Natural killer cell (primary cell): ENCODE results near the gene TOMM40. TPM values are rescaled to one million over a fixed set of nuclear protein-coding genes. Genes with fewer than 3 reads are reported as not detected.

ENCODE experiments used
- ATAC-seq, 3 donors: fragments of 150-1000 bp in 2 of 3; fragments of 200-7000 bp in 1 of 3; cut with Tn5 transposase; 1 replicate in 1 of 3; 2 replicates in 2 of 3; pipeline ENCODE4 v1.10.0; 2021; ENCODE audit warnings: mild to moderate bottlenecking in 2 of 3, moderate library complexity in 2 of 3
- DNase-seq, 2 donors: peaks; one replicate each; pipeline versions ENCODE4 v3.0.0 to v3.0.0-alpha.2; 2013 to 2021; ENCODE audit warnings: mixed read lengths in 1 of 2
- H3K27ac ChIP-seq: one replicate; pipeline ENCODE4 v1.5.1; 2013; ENCODE audit warnings: mild to moderate bottlenecking, low read length
- H3K27me3 ChIP-seq: one replicate; pipeline ENCODE4 v1.6.1; 2013; ENCODE audit warnings: low read length; ENCODE audit not compliant: control insufficient read depth, insufficient read depth
- H3K36me3 ChIP-seq: one replicate; pipeline ENCODE4 v1.6.1; 2013; ENCODE audit warnings: low read length; ENCODE audit not compliant: control insufficient read depth, insufficient read depth
- H3K4me1 ChIP-seq: one replicate; pipeline ENCODE4 v1.6.1; 2013; ENCODE audit warnings: low read length; ENCODE audit not compliant: control insufficient read depth, insufficient read depth
- H3K4me3 ChIP-seq: one replicate; pipeline ENCODE4 v1.5.1; 2013; ENCODE audit warnings: low read length
- H3K9me3 ChIP-seq: one replicate; pipeline ENCODE4 v1.6.1; 2013; ENCODE audit warnings: low read length; ENCODE audit not compliant: control insufficient read depth, insufficient read depth
- H3K27ac Mint-ChIP-seq, 2 donors: one replicate each; pipeline ENCODE4 v1.8.0; 2022; ENCODE audit warnings: mild to moderate bottlenecking in 2 of 2, mixed read lengths in 2 of 2, moderate library complexity in 1 of 2
- H3K27me3 Mint-ChIP-seq, 2 donors: one replicate each; pipeline ENCODE4 v1.8.0; 2022; ENCODE audit warnings: low read depth in 2 of 2, mixed read lengths in 2 of 2
- H3K36me3 Mint-ChIP-seq: one replicate; pipeline ENCODE4 v1.8.0; 2022; ENCODE audit warnings: mixed read lengths
- H3K4me1 Mint-ChIP-seq, 2 donors: one replicate each; pipeline ENCODE4 v1.8.0; 2022; ENCODE audit warnings: mixed read lengths in 2 of 2
- H3K4me3 Mint-ChIP-seq: one replicate; pipeline ENCODE4 v1.8.0; 2022; ENCODE audit warnings: mild to moderate bottlenecking, moderate library complexity, mixed read lengths
- H3K9me3 Mint-ChIP-seq, 2 donors: one replicate each; pipeline ENCODE4 v1.8.0; 2022; ENCODE audit warnings: mixed read lengths in 2 of 2
- WGBS: methylation state at CpG from one replicate; pipeline ENCODE4 v1.1.7; 2013; ENCODE audit warnings: missing lambda C conversion rate; ENCODE audit not compliant: insufficient coverage; 5-methylcytosine and 5-hydroxymethylcytosine counted together
- intact Hi-C: fragments of 100-400 bp; cut with micrococcal nuclease; formaldehyde crosslinking; loops from one replicate; pipeline ENCODE4 v1.14.2; 2022
- total RNA-seq, 4 donors: library from RNA; stranded (reverse); fragments of 120-200 nt in 1 of 4; gene quantifications; one replicate each; pipeline versions ENCODE4 v1.2.3 to v1.2.4, GENCODE V29; 2013 to 2022
- TF ChIP-seq, protein P1 (sequence below): fragments of 200-600 bp; IDR thresholded peaks from one replicate; pipeline ENCODE4 v1.8.0; 2022; ENCODE audit warnings: antibody characterized with exemption

TOMM40 gene
- total RNA-seq, 3 donors from 2014 or later (not counting 1 experiment from before 2014, with no cell fraction given), result 22.4 to 29.1 (median 23.5) TPM

DNA sequence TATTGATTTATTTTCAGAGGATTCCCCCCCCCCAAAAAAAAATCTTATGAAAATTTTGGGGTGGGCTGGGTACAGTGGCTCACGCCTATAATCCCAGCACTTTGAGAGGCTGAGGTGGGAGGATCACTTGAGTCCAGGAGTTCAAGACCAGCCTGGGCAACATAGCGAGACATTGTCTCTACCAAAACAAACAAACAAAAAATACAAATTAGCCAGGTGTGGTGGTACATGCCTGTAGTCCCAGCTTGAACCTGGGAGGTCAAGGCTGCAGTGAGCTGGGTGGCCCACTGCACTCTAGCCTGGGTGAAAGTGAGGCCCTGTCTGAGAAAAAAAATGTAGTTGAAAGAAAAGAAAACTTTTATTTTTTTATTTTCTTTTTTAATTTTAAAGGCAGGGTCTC lies 27.1 kb upstream of the TOMM40 start:
- Histone ChIP-seq H3K27me3 (no peaks in the 10 kb centered on the region), H3K36me3 (no peaks in the 10 kb centered on the region), H3K27ac (no peak overlapping the region), H3K9me3 (no peaks in the 10 kb centered on the region), H3K4me3 (no peak overlapping the region), H3K4me1 (no peaks in the 10 kb centered on the region)
- no peak overlapping the region for H3K4me3 Mint-ChIP-seq
- WGBS, result 90% methylated on average over 2 of the region's 2 CpGs
- DNase-seq, result no peak
- H3K27me3 Mint-ChIP-seq, result no peaks in the 10 kb centered on the region
- ATAC-seq, result no peak
- no peak overlapping the region for H3K27ac Mint-ChIP-seq
- intact Hi-C loops, result no loop called here
- TF ChIP-seq, protein P1, sequence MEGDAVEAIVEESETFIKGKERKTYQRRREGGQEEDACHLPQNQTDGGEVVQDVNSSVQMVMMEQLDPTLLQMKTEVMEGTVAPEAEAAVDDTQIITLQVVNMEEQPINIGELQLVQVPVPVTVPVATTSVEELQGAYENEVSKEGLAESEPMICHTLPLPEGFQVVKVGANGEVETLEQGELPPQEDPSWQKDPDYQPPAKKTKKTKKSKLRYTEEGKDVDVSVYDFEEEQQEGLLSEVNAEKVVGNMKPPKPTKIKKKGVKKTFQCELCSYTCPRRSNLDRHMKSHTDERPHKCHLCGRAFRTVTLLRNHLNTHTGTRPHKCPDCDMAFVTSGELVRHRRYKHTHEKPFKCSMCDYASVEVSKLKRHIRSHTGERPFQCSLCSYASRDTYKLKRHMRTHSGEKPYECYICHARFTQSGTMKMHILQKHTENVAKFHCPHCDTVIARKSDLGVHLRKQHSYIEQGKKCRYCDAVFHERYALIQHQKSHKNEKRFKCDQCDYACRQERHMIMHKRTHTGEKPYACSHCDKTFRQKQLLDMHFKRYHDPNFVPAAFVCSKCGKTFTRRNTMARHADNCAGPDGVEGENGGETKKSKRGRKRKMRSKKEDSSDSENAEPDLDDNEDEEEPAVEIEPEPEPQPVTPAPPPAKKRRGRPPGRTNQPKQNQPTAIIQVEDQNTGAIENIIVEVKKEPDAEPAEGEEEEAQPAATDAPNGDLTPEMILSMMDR, result no peak
- no peaks in the 10 kb centered on the region for H3K36me3 Mint-ChIP-seq
- no peaks in the 10 kb centered on the region for H3K9me3 Mint-ChIP-seq
- peaks cover 0 to 6% of the 10 kb centered on the region in 2 donors for H3K4me1 Mint-ChIP-seq

GRCh38 chr19:44865196-44865767 lies 25.8 kb upstream of the TOMM40 start:
- Mint-ChIP-seq H3K9me3 (no peaks in the 10 kb centered on the region), H3K36me3 (no peaks in the 10 kb centered on the region), H3K4me3 (no peak overlapping the region), H3K27ac (no peak overlapping the region), H3K4me1 (peaks cover 0 to 12% of the 10 kb centered on the region in 2 donors), H3K27me3 (peaks cover 0 to 4% of the 10 kb centered on the region in 2 donors)
- WGBS, result 87% methylated on average over 27 of the region's 27 CpGs
- intact Hi-C loops, result no loop called here
- Histone ChIP-seq H3K9me3 (no peaks in the 10 kb centered on the region), H3K27ac (no peak overlapping the region), H3K4me3 (no peak overlapping the region), H3K27me3 (no peaks in the 10 kb centered on the region), H3K4me1 (no peaks in the 10 kb centered on the region), H3K36me3 (no peaks in the 10 kb centered on the region)
- TF ChIP-seq, protein P1, result no peak
- no peak for ATAC-seq
- DNase-seq, result no peak

GRCh38 chr19:44866664-44867063 lies 24.4 kb upstream of the TOMM40 start:
- DNase-seq (no peak), ATAC-seq (no peak)
- Mint-ChIP-seq H3K4me1 (peaks cover 0 to 12% of the 10 kb centered on the region in 2 donors), H3K36me3 (no peaks in the 10 kb centered on the region), H3K9me3 (no peaks in the 10 kb centered on the region), H3K4me3 (no peak overlapping the region), H3K27ac (no peak overlapping the region), H3K27me3 (peaks cover 0 to 4% of the 10 kb centered on the region in 2 donors)
- Histone ChIP-seq H3K36me3 (no peaks in the 10 kb centered on the region), H3K4me3 (no peak overlapping the region), H3K27me3 (no peaks in the 10 kb centered on the region), H3K4me1 (no peaks in the 10 kb centered on the region), H3K9me3 (no peaks in the 10 kb centered on the region), H3K27ac (no peak overlapping the region)
- 57% methylated on average over 4 of the region's 4 CpGs for WGBS
- intact Hi-C loops, result no loop called here
- TF ChIP-seq, protein P1, result no peak

- DNase-seq, result no peak
- intact Hi-C loops, result no loop called here
- Histone ChIP-seq H3K4me3 (no peak overlapping the region), H3K9me3 (no peaks in the 10 kb centered on the region), H3K4me1 (no peaks in the 10 kb centered on the region), H3K36me3 (no peaks in the 10 kb centered on the region), H3K27me3 (no peaks in the 10 kb centered on the region), H3K27ac (no peak overlapping the region)
- TF ChIP-seq, protein P1, result no peak
- no peak for ATAC-seq
- Mint-ChIP-seq H3K4me1 (peaks cover 0 to 12% of the 10 kb centered on the region in 2 donors), H3K36me3 (no peaks in the 10 kb centered on the region), H3K27me3 (peaks cover 0 to 4% of the 10 kb centered on the region in 2 donors), H3K27ac (no peak overlapping the region), H3K4me3 (no peak overlapping the region), H3K9me3 (no peaks in the 10 kb centered on the region)
- 88% methylated on average over 12 of the region's 12 CpGs for WGBS
These were observed 23.5 kb upstream of the TOMM40 start for GRCh38 chr19:44867578-44867977.
